Loucy (cell line): Measurements from ENCODE around the gene ETV5.

Source experiments
- CTCF ChIP-seq: fragments of 200-600 bp; sonication (generic); conservative IDR thresholded peaks from 2 replicates; pipeline ENCODE4 v1.5.1; 2014; ENCODE audit warnings: mild to moderate bottlenecking, antibody characterized with exemption, low read length
- EZH2phosphoT487 ChIP-seq: fragments of 200-600 bp; IDR thresholded peaks from 2 replicates; pipeline ENCODE4 v1.6.1; 2018; ENCODE audit warnings: antibody characterized with exemption, mild to moderate bottlenecking, moderate library complexity, borderline replicate concordance

GRCh38 chr3:186117521-186118134 is 8.7 kb upstream of the ETV5 start:
- TF ChIP-seq CTCF (no peak), EZH2phosphoT487 (no peak)
